Hematopoietic multipotent progenitor cell treated with erythropoietin and hydrocortisone succinate and interleukin-3 and kit ligand, for 8 days (in vitro differentiated cells): ENCODE results near the gene GHSR.

Experiments used
- DNase-seq: peaks from one replicate; pipeline ENCODE4 v3.0.0-alpha.2; 2015

The GHSR gene

GRCh38 chr3:172415323-172415722, 32.9 kb downstream of the GHSR start:
- no peak for DNase-seq

- no peak for DNase-seq
Observed at GRCh38 chr3:172411478-172411947, 36.7 kb downstream of the GHSR start.

GRCh38 chr3:172410702-172411477, 37.4 kb downstream of the GHSR start:
- no peak for DNase-seq

DNA sequence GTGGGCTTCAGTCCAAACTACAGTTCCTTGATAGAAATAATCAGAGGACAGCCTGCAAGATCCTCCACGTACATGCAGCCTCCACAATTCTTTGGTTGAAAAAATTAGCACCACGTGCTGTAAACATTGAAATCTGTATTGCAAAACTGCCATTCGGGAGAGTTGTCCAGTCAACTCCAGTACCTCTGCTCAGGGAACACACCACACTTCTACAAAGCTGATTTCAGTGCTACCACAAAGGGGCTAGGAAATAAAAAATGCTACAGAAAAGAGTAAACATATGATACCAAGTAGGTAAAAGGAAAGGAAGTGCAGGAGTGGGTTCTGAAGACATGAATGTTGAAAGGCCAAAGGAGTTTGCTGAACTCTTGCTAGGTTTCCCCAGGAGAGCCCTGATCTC, 40.4 kb downstream of the GHSR start:
- DNase-seq, result no peak

DNA sequence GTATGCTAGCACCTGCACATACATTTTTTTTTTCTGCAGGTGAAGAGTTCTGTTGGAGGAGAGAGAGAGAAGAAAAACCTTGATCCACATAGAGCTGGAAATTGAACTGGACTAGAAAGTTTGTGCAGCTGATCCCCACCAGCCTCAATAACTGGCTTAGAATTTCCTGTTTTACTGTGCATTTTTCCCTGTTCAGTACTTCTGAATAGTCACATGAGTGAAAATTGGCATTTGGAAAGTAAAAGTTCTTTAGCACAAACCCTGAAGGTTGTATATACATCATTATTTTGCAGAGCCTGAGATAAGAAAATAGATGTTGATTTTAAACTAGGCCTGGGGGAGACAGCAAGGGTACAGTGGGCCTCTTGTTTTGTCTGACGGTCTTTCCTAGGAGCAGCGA, 42.3 kb downstream of the GHSR start:
- DNase-seq, result no peak

GRCh38 chr3:172404237-172404962, 43.9 kb downstream of the GHSR start:
- DNase-seq, result no peak

GRCh38 chr3:172402892-172403643, 45.2 kb downstream of the GHSR start:
- no peak for DNase-seq

GRCh38 chr3:172402090-172402489, 46.2 kb downstream of the GHSR start:
- DNase-seq, result no peak

GRCh38 chr3:172398484-172398883, 49.8 kb downstream of the GHSR start:
- DNase-seq, result no peak

DNA sequence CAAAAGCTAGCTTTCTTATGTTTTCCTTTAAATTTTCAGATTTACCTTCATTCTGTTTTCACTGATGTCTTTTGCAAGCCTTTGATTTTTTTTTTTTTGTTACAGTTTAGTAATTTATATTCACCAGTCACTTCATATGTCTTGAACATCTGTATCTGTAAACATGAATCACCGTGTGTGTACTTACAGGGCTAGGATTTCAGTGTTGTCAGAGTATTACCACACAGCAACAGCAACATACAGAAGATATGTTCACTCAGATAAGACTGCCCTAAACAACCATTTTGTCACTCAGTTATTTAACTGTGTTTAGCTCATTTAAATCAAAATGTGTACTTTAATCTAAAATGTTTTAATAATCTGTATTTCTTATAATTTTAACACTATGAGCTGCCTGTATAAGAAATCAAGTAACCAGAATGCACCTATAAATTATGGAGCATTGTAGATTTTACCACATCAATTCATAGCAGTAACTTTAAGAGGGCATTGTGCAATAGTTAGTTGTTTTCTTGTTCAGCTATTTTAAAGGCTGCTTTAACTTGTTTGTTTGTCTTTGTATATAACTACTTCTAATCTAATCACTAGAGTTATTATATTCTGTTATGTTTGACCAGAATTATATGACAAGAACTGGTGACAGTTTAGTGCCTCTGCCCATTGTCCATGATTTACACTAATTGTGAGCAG, 50.4 kb downstream of the GHSR start:
- DNase-seq, result no peak

GRCh38 chr3:172396400-172396799, 51.9 kb downstream of the GHSR start:
- no peak for DNase-seq

- DNase-seq, result no peak
Observed at GRCh38 chr3:172394692-172395091, 53.6 kb downstream of the GHSR start.
